MCF 10A (cell line): ENCODE results near the gene CORIN. TPM values are rescaled to one million over a fixed set of nuclear protein-coding genes. Genes with fewer than 3 reads are reported as not detected.

Experiments used
- BruUV-seq: library from RNA; stranded (reverse); fragments of 400-500 nt; replicated peaks from 2 replicates; lab custom pipeline; 2021; lab: Mats Ljungman, UMichigan
- CTCF ChIA-PET: fragments of 300-600 bp; sonication (Branson Sonifier 250); formaldehyde crosslinking; extraction: SDS; loops from one replicate; lab custom pipeline; 2021; ENCODE audit warnings: antibody characterized with exemption, inconsistent platforms; lab: Yijun Ruan, JAX
- POLR2A ChIA-PET: fragments of 300-600, 350-650 bp; sonication (Branson Sonifier 250); formaldehyde crosslinking; extraction: SDS; loops from one replicate; lab custom pipeline; 2020; ENCODE audit warnings: antibody characterized with exemption, inconsistent platforms; lab: Yijun Ruan, JAX
- DNase-seq: peaks from one replicate; pipeline ENCODE4 v3.0.0-alpha.2; 2018; ENCODE audit not compliant: unreplicated experiment
- H3K27ac Mint-ChIP-seq: one replicate; pipeline ENCODE4 v1.8.0; 2022; ENCODE audit warnings: mild to moderate bottlenecking, low read depth, mixed read lengths; ENCODE audit not compliant: unreplicated experiment
- H3K27me3 Mint-ChIP-seq: one replicate; pipeline ENCODE4 v1.8.0; 2022; ENCODE audit warnings: mixed read lengths; ENCODE audit not compliant: insufficient read depth, unreplicated experiment
- H3K36me3 Mint-ChIP-seq: one replicate; pipeline ENCODE4 v1.8.0; 2022; ENCODE audit warnings: mild to moderate bottlenecking, moderate library complexity, mixed read lengths; ENCODE audit not compliant: insufficient read depth, unreplicated experiment
- H3K4me1 Mint-ChIP-seq: one replicate; pipeline ENCODE4 v1.8.0; 2022; ENCODE audit warnings: mixed read lengths; ENCODE audit not compliant: insufficient read depth, unreplicated experiment
- H3K4me3 Mint-ChIP-seq: one replicate; pipeline ENCODE4 v1.8.0; 2022; ENCODE audit warnings: mild to moderate bottlenecking, moderate library complexity, mixed read lengths; ENCODE audit not compliant: unreplicated experiment
- H3K9me3 Mint-ChIP-seq: one replicate; pipeline ENCODE4 v1.8.0; 2022; ENCODE audit warnings: mixed read lengths; ENCODE audit not compliant: unreplicated experiment
- CTCF ChIP-seq: fragments of 200-600 bp; IDR thresholded peaks from one replicate; pipeline ENCODE4 v1.8.0; 2022; ENCODE audit warnings: antibody characterized with exemption, mild to moderate bottlenecking; ENCODE audit not compliant: unreplicated experiment
- intact Hi-C: fragments of 100-400 bp; cut with micrococcal nuclease; formaldehyde crosslinking; loops from 2 replicates; pipeline ENCODE4 v1.14.1; 2022
- total RNA-seq: library from RNA; stranded (reverse); gene quantifications from 2 replicates; pipeline ENCODE4 v1.2.3, GENCODE V29; 2022

The CORIN gene
- total RNA-seq, 1 experiment from 2014 or later = 1.0 TPM

- Mint-ChIP-seq H3K9me3 (peaks cover 1% of the 10 kb centered on the region), H3K36me3 (no peaks in the 10 kb centered on the region), H3K4me1 (no peaks in the 10 kb centered on the region), H3K27ac (no peak overlapping the region), H3K4me3 (no peak overlapping the region), H3K27me3 (no peaks in the 10 kb centered on the region)
- ChIA-PET POLR2A (no interaction called here), CTCF (interaction anchor here (0.7 kb wide), 1 partner anchor 75 kb away, joined by 3 read pairs; no protein-coding TSS in a partner anchor)
- no TSS peak for BruUV-seq
- DNase-seq = no peak
- TF ChIP-seq CTCF = no peak
- intact Hi-C loops = no loop called here
These were observed 220.3 kb downstream of the CORIN start for GRCh38 chr4:47617607-47618006.

GRCh38 chr4:47615385-47615784 lies 222.5 kb downstream of the CORIN start:
- TF ChIP-seq CTCF = no peak
- ChIA-PET CTCF (no interaction called here), POLR2A (no interaction called here)
- BruUV-seq = no TSS peak
- DNase-seq = peak; percentile 20
- no peaks in the 10 kb centered on the region for H3K27me3 Mint-ChIP-seq
- intact Hi-C loops = no loop called here
- no peaks in the 10 kb centered on the region for H3K9me3 Mint-ChIP-seq
- no peak overlapping the region for H3K27ac Mint-ChIP-seq
- H3K4me1 Mint-ChIP-seq = no peaks in the 10 kb centered on the region
- H3K4me3 Mint-ChIP-seq = no peak overlapping the region
- peaks cover 5% of the 10 kb centered on the region for H3K36me3 Mint-ChIP-seq

- Mint-ChIP-seq H3K36me3 (peaks cover 6% of the 10 kb centered on the region), H3K27ac (no peak overlapping the region), H3K4me3 (no peak overlapping the region), H3K9me3 (no peaks in the 10 kb centered on the region), H3K27me3 (no peaks in the 10 kb centered on the region), H3K4me1 (no peaks in the 10 kb centered on the region)
- BruUV-seq = no TSS peak
- no peak for TF ChIP-seq CTCF
- ChIA-PET POLR2A (no interaction called here), CTCF (interaction anchor here (0.9 kb wide), 1 partner anchor 47 kb away, joined by 5 read pairs; no protein-coding TSS in a partner anchor)
- intact Hi-C loops = no loop called here
- no peak for DNase-seq
These were observed 225.5 kb downstream of the CORIN start for GRCh38 chr4:47612116-47613023.

- Mint-ChIP-seq H3K4me3 (no peak overlapping the region), H3K27ac (no peak overlapping the region), H3K27me3 (no peaks in the 10 kb centered on the region), H3K36me3 (peaks cover 6% of the 10 kb centered on the region), H3K4me1 (no peaks in the 10 kb centered on the region), H3K9me3 (no peaks in the 10 kb centered on the region)
- CTCF ChIA-PET = interaction anchor here (0.7 kb wide), 1 partner anchor 43 kb away, joined by 4 read pairs; no protein-coding TSS in a partner anchor
- intact Hi-C loops = no loop called here
- BruUV-seq = no TSS peak
- no peak for DNase-seq
- no peak for TF ChIP-seq CTCF
- POLR2A ChIA-PET = interaction anchor here (0.6 kb wide), 1 partner anchor 246 kb away, joined by 3 read pairs; no protein-coding TSS in a partner anchor
These were observed 231.4 kb downstream of the CORIN start for GRCh38 chr4:47606482-47606881.
